Esophagus squamous epithelium (tissue), 5 donors: ENCODE data around the gene SFRP4. TPM values are rescaled to one million over a fixed set of nuclear protein-coding genes. Genes with fewer than 3 reads are reported as not detected.

ENCODE experiments used
- DNase-seq: peaks from one replicate; lab custom pipeline; 2025; lab: John Stamatoyannopoulos, UW
- H3K27ac ChIP-seq, 4 donors: fragments of 200-600 bp; sonication (generic); one replicate each; pipeline ENCODE4 v1.5.1; 2016 to 2019; ENCODE audit warnings: mild to moderate bottlenecking in 1 of 4
- H3K27me3 ChIP-seq, 4 donors: fragments of 200-600 bp; sonication (generic); 1 replicate in 3 of 4; 2 replicates in 1 of 4; pipeline versions ENCODE4 v1.5.1 to v1.6.0; 2017 to 2021; ENCODE audit warnings: antibody characterized with exemption in 1 of 4
- H3K36me3 ChIP-seq, 3 donors: fragments of 200-600 bp; sonication (generic); one replicate each; pipeline ENCODE4 v1.5.1; 2016 to 2019
- H3K4me1 ChIP-seq, 3 donors: fragments of 200-600 bp; sonication (generic); one replicate each; pipeline ENCODE4 v1.5.1; 2017 to 2019
- H3K4me3 ChIP-seq, 4 donors: fragments of 200-600 bp; sonication (generic); 1 replicate in 3 of 4; 2 replicates in 1 of 4; pipeline ENCODE4 v1.5.1; 2016 to 2019; ENCODE audit warnings: mild to moderate bottlenecking in 2 of 4, moderate library complexity in 1 of 4
- H3K9me3 ChIP-seq, 3 donors: fragments of 200-600 bp; sonication (generic); one replicate each; pipeline ENCODE4 v1.5.1; 2016 to 2019
- POLR2A ChIP-seq, 4 donors: fragments of 450-650 bp; IDR thresholded peaks; one replicate each; pipeline ENCODE4 v1.6.1; 2017; ENCODE audit warnings: antibody characterized with exemption in 4 of 4, mild to moderate bottlenecking in 4 of 4, moderate library complexity in 3 of 4
- WGBS, 2 donors: methylation state at CpG; one replicate each; pipeline ENCODE4 v1.1.5; 2018; 5-methylcytosine and 5-hydroxymethylcytosine counted together
- intact Hi-C: fragments of 100-400 bp; cut with DNase I; formaldehyde crosslinking; loops from one replicate; pipeline ENCODE4 v1.15.0; 2022
- total RNA-seq, 4 donors: library from RNA; depleted of rRNA; stranded (reverse); fragments of >200 nt; gene quantifications; one replicate each; pipeline ENCODE4 v1.1.0, GENCODE V29; 2016
- TF ChIP-seq, protein P1 (sequence below), 6 experiments: fragments of 450-650 bp in 4 of 6; fragments of 200-600 bp in 2 of 6; sonication (generic) in 2 of 6; IDR thresholded peaks; one replicate each; pipeline ENCODE4 v1.5.1; 2016 to 2019; ENCODE audit warnings: antibody characterized with exemption in 6 of 6, mild to moderate bottlenecking in 4 of 6, moderate library complexity in 4 of 6
- donor health status: DM: yes; HTN: yes; CAD: no.

SFRP4 gene
- total RNA-seq, 4 donors from 2014 or later = 0.21 to 0.57 TPM; not detected in 2

DNA sequence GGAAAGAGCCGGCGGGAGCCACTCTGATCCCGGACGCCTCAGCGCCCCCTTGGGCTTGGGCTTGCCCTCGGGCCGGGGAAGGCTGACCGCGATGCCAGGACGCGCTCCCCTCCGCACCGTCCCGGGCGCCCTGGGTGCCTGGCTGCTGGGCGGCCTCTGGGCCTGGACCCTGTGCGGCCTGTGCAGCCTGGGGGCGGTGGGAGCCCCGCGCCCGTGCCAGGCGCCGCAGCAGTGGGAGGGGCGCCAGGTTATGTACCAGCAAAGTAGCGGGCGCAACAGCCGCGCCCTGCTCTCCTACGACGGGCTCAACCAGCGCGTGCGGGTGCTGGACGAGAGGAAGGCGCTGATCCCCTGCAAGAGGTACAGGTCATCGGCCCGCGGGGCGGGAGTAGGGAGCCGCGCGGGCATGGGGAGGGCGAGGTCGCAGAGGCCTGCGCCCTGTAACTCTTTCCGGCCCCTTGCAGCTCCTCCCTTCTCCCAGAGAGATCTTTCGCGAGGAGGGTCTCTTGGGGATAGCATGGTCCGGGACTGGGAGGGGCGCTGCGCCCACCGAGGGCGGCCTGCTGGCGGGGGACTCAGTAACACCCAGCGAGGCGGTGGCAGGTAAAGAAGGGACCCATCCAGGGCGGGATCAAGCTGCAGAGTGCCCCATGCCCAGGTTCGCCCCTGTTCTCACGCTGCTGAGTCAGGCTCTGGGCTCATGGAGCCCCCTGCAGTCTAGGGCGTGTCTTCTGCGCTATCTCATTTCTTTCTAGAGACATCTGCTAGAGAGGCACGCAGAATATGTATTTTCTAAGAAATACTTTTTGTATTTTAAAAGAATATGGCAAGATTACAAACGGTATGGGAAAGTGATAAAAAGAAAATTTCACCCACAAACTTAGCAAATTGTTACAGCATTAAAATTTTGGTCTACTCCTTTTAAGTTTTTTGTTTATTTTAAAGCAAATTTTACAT is 4.5 kb upstream of the SFRP4 start:
- intact Hi-C loops = no loop called here
- TF ChIP-seq, protein P1, sequence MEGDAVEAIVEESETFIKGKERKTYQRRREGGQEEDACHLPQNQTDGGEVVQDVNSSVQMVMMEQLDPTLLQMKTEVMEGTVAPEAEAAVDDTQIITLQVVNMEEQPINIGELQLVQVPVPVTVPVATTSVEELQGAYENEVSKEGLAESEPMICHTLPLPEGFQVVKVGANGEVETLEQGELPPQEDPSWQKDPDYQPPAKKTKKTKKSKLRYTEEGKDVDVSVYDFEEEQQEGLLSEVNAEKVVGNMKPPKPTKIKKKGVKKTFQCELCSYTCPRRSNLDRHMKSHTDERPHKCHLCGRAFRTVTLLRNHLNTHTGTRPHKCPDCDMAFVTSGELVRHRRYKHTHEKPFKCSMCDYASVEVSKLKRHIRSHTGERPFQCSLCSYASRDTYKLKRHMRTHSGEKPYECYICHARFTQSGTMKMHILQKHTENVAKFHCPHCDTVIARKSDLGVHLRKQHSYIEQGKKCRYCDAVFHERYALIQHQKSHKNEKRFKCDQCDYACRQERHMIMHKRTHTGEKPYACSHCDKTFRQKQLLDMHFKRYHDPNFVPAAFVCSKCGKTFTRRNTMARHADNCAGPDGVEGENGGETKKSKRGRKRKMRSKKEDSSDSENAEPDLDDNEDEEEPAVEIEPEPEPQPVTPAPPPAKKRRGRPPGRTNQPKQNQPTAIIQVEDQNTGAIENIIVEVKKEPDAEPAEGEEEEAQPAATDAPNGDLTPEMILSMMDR (IDR thresholded peaks at IDR 0.05) = no peak
- TF ChIP-seq POLR2A (IDR thresholded peaks at IDR 0.05) = no peak
- WGBS, 2 donors = 1% methylated on average over 13 to 31 of the region's 63 CpGs
- peaks cover 0 to 55% (median 1%) of the 10 kb centered on the region in 4 donors for H3K27me3 ChIP-seq
- peaks cover 8 to 36% (median 11%) of the 10 kb centered on the region in 3 donors for H3K4me1 ChIP-seq
- peaks cover 0 to 6% (median 0%) of the 10 kb centered on the region in 3 donors for H3K9me3 ChIP-seq
- peak overlapping the region; percentile 53 to 77 (median 69) for H3K27ac ChIP-seq
- DNase-seq = no peak
- H3K4me3 ChIP-seq = peak overlapping the region; percentile 36 to 79 (median 56)
- H3K36me3 ChIP-seq = no peaks in the 10 kb centered on the region

DNA sequence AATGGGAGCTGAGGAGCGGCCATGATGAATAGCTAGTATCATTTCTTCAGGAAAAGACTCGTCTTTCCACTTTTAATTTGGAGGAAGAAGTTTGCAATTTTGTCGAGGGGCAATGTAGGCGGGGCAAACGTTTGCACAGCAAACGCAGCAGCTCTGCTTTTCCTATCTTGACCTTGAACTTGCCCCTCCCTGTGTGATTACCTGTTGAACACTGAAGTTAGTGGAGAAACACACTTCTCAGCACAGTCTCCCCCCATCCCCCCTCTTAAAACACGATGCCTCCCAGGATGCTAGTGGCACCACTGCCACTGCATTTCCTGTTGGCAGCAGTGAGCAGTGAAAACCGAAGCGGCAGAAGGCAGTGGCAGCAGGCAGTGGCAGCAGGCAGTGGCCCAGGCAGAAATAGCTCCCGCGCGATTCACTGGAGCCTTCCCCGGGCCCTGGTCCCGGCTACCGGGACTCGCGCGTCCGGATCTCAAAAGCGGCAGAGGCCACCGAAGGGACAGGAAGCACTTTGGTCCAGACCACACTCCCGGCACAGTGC is 3.8 kb upstream of the SFRP4 start, which contains the start of gene EPDR1:
EPDR1 (plus strand) TSS at position 336 of the 544 bp plus-strand sequence. CDS start 300 bp downstream, outside the sequence.
- peaks cover 8 to 41% (median 13%) of the 10 kb centered on the region in 3 donors for H3K4me1 ChIP-seq
- no peaks in the 10 kb centered on the region for H3K9me3 ChIP-seq
- TF ChIP-seq, protein P1 (IDR thresholded peaks at IDR 0.05) = peak in 1 of 6 experiments; percentile 20
- peak in 1 of 4 donors; percentile 23 for TF ChIP-seq POLR2A (IDR thresholded peaks at IDR 0.05)
- DNase-seq = no peak
- intact Hi-C loops = no loop called here
- peaks cover 0 to 63% (median 1%) of the 10 kb centered on the region in 4 donors for H3K27me3 ChIP-seq
- peak within 1 kb of the TSS; percentile 53 to 77 (median 69) for H3K27ac ChIP-seq
- H3K4me3 ChIP-seq = peak within 1 kb of the TSS; percentile 36 to 79 (median 56)
- 29 to 57% methylated on average over 5 to 12 of the region's 22 CpGs for WGBS, 2 donors
- H3K36me3 ChIP-seq = no peaks in the 10 kb centered on the region

DNA sequence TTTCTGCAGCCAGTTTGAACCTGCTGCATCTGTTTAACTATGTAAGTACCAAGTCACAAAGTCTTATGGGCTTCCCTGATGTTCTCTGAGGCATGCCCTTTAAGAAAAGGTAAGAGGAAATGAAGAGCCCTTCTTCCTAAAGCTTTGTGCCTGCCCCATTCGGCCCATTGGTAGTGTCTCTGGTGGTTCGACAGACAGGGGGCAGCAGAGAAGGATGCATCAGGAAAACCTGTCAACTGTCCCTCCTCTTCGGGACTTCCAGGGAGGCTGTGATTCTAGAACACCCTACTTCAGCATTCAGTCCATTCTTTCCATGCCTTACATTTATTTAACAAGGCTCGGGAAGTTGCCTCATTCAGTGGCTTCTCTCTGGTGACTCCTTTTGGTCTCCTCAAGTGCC is 1.9 kb upstream of the SFRP4 start:
- TF ChIP-seq, protein P1 (IDR thresholded peaks at IDR 0.05) = no peak
- no peak for TF ChIP-seq POLR2A (IDR thresholded peaks at IDR 0.05)
- Histone ChIP-seq H3K4me3 (no peak overlapping the region), H3K27me3 (peaks cover 0 to 73% (median 1%) of the 10 kb centered on the region in 4 donors), H3K27ac (no peak overlapping the region), H3K9me3 (no peaks in the 10 kb centered on the region), H3K4me1 (peaks cover 8 to 41% (median 13%) of the 10 kb centered on the region in 3 donors), H3K36me3 (no peaks in the 10 kb centered on the region)
- no peak for DNase-seq
- WGBS, 2 donors = 57 to 75% methylated on average over 3 to 4 of the region's 4 CpGs
- intact Hi-C loops = no loop called here

DNA sequence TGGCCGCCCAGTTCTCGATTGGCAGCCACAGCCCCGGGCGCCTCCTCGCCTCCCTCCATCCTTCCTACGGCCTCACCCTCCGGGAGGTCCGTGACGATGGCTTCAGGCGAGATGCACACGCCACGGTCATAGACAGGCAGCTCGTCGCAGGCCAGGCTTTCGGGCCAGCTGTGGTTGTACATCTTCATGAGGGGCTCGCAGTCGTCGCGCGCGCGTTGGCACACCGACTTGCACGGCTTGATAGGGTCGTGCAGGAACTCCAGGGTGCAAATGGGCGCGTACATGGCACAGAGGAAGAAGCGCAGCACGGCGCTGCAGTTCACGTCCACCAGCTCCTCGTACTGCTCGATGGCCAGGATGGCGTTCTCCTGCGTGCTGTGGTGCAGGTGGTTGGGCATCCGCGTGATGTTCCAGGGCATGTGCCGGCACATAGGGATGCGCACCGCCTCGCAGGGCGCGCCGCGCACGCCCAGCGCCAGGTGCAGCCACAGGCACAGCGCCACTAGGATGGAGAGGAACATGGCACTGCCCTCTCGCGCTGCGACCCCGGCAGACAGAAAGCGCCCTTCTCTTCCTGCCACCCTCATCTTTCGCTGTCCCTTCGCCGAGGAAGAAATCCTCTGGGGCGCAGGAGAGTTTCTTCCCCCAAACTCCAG is 472 bp downstream of the SFRP4 start:
- DNase-seq = no peak
- TF ChIP-seq, protein P1 (IDR thresholded peaks at IDR 0.05) = no peak
- no peak for TF ChIP-seq POLR2A (IDR thresholded peaks at IDR 0.05)
- H3K4me1 ChIP-seq = peaks cover 8 to 32% (median 11%) of the 10 kb centered on the region in 3 donors
- no peaks in the 10 kb centered on the region for H3K36me3 ChIP-seq
- 16 to 20% methylated on average over 9 to 15 of the region's 57 CpGs for WGBS, 2 donors
- intact Hi-C loops = no loop called here
- H3K27me3 ChIP-seq = peaks cover 0 to 64% (median 1%) of the 10 kb centered on the region in 4 donors
- H3K27ac ChIP-seq = peak overlapping the region in 3 of 4 donors; percentile 42 to 81 (median 75)
- peak overlapping the region; percentile 15 to 72 (median 46) for H3K4me3 ChIP-seq
- H3K9me3 ChIP-seq = no peaks in the 10 kb centered on the region
